Activated CD4-positive, alpha-beta T cell treated with anti-CD3 and anti-CD28 coated beads, Interleukin-2, amount 10 ng/mL, durations not matched to agents 24 days and 14 days (primary cell): ENCODE results near the gene MFSD11. TPM values are rescaled to one million over a fixed set of nuclear protein-coding genes. Genes with fewer than 3 reads are reported as not detected.
"Not testable (repeated sequence)": the region's sequence is repeated elsewhere in the genome, so short reads cannot be mapped to it uniquely, and the experiment has no call there.

Source experiments
- DNase-seq: peaks from one replicate; pipeline ENCODE4 v3.0.0; 2022
- H3K27ac Mint-ChIP-seq: one replicate; pipeline ENCODE4 v1.8.0; 2022; ENCODE audit warnings: mild to moderate bottlenecking, mixed read lengths
- H3K27me3 Mint-ChIP-seq: one replicate; pipeline ENCODE4 v1.8.0; 2022; ENCODE audit warnings: mixed read lengths
- H3K36me3 Mint-ChIP-seq: one replicate; pipeline ENCODE4 v1.8.0; 2022; ENCODE audit warnings: low read depth, mild to moderate bottlenecking, mixed read lengths
- H3K4me1 Mint-ChIP-seq: one replicate; pipeline ENCODE4 v1.8.0; 2021; ENCODE audit warnings: mixed read lengths
- H3K4me3 Mint-ChIP-seq: one replicate; pipeline ENCODE4 v1.8.0; 2022; ENCODE audit warnings: mild to moderate bottlenecking, moderate library complexity, mixed read lengths
- H3K9me3 Mint-ChIP-seq: one replicate; pipeline ENCODE4 v1.8.0; 2021; ENCODE audit warnings: mixed read lengths
- intact Hi-C: fragments of 100-400 bp; cut with micrococcal nuclease; formaldehyde crosslinking; loops from one replicate; pipeline ENCODE4 v1.15.1; 2023
- total RNA-seq: library from RNA; stranded (reverse); gene quantifications from 2 replicates; pipeline ENCODE4 v1.2.3, GENCODE V29; 2022

MFSD11 gene
- total RNA-seq, 1 donor from 2014 or later: 15.1 TPM

GRCh38 chr17:76714822-76715495 lies 23.0 kb upstream of the MFSD11 start:
- peak overlapping the region; percentile 66 for H3K27ac Mint-ChIP-seq
- H3K9me3 Mint-ChIP-seq: no peaks in the 10 kb centered on the region
- intact Hi-C loops: no loop called here
- DNase-seq: peak; percentile 94
- peak overlapping the region; percentile 7 for H3K4me3 Mint-ChIP-seq
- peaks cover 55% of the 10 kb centered on the region for H3K36me3 Mint-ChIP-seq
- H3K4me1 Mint-ChIP-seq: peaks cover 30% of the 10 kb centered on the region
- H3K27me3 Mint-ChIP-seq: no peaks in the 10 kb centered on the region

- Mint-ChIP-seq H3K9me3 (no peaks in the 10 kb centered on the region), H3K27ac (peak overlapping the region; percentile 79), H3K4me3 (no peak overlapping the region), H3K36me3 (peaks cover 59% of the 10 kb centered on the region), H3K27me3 (no peaks in the 10 kb centered on the region), H3K4me1 (peaks cover 30% of the 10 kb centered on the region)
- no peak for DNase-seq
- intact Hi-C loops: no loop called here
Measured at GRCh38 chr17:76715496-76715830, 22.5 kb upstream of the MFSD11 start.

DNA sequence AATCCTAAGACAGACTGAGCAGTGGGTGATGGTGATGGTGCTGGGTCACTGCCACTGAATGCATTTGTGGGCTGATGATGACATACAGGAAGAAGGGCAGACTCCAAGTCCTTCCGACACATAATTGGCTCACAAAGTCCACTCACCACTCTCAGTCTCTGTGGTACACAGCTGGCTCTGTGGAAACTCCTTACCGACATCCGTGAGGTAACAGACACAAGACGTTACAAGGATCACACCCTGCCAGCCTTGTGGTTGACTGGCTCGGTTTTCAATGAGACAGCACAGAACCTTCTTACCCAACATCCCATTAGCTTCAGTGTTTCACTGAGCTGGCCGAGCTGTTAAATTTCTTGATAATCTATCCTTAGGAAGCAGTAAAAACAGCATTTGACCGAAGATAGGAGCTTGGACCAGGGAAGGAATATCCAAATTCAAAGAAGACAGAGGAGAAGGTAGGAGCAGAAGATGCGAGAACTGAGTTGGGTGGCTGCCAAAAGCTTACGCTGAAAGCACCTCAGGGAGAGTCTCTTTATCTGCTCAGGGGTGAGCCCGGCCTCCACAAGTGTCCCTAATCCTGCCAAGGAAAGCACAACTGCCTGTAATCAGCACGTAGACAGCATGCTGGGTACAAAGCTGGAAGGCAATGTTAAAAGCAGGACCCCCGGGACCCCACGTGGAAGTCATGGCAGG lies 21.6 kb upstream of the MFSD11 start:
- peak; percentile 76 for DNase-seq

DNA sequence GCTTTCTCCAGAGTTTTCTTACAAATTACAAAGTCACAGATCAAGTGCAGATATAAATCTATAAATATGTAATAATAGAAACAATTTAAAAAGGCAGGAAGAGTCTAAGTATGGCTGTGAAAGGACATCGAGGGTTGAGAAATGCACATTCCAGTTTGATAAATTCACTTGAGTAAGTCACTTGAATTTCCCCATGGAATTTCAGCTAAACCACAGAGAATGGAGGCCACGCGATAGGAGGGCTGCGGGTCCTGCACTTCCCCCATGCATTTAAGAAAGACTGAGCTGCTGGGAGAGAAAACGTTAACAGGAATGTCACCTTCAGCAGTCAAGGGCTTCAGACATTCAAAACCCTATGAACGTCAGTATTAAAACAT lies 21.1 kb upstream of the MFSD11 start:
- Mint-ChIP-seq H3K4me1 (peaks cover 32% of the 10 kb centered on the region), H3K9me3 (no peaks in the 10 kb centered on the region), H3K36me3 (peaks cover 72% of the 10 kb centered on the region), H3K27me3 (no peaks in the 10 kb centered on the region), H3K4me3 (no peak overlapping the region), H3K27ac (no peak overlapping the region)
- no peak for DNase-seq
- intact Hi-C loops: no loop called here

More for the DNA sequence above, 21.6 kb upstream of the MFSD11 start:
- Mint-ChIP-seq H3K9me3 (no peaks in the 10 kb centered on the region), H3K4me3 (peak overlapping the region; percentile 33), H3K4me1 (peaks cover 30% of the 10 kb centered on the region), H3K27me3 (no peaks in the 10 kb centered on the region), H3K36me3 (peaks cover 66% of the 10 kb centered on the region), H3K27ac (peak overlapping the region; percentile 79)
- intact Hi-C loops: no loop called here

DNA sequence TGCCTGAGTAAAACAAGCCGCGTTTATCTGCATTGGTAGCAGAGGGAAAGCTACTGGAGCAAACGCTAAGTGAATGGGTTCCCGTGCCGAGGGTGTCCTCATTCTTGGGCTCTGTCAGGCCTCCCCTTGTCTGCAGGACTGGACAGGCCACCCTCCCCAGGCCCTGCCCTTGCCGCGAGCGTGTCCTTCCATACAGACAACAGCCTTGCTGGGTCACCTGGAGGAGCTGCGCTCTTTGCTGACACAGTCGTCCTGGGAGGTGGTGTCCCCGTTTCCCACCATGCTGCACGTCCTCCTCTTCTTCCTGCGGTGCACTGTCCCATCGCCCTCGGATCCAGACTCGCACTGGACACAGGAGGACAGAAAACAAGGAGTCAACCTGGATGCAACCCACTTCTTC lies 19.4 kb upstream of the MFSD11 start:
- peaks cover 76% of the 10 kb centered on the region for H3K36me3 Mint-ChIP-seq
- intact Hi-C loops: no loop called here

GRCh38 chr17:76720211-76720610 lies 17.7 kb upstream of the MFSD11 start:
- Mint-ChIP-seq H3K27me3 (no peaks in the 10 kb centered on the region), H3K9me3 (no peaks in the 10 kb centered on the region), H3K4me3 (no peak overlapping the region), H3K4me1 (peaks cover 29% of the 10 kb centered on the region), H3K27ac (no peak overlapping the region), H3K36me3 (peaks cover 77% of the 10 kb centered on the region)
- intact Hi-C loops: no loop called here
- no peak for DNase-seq

More for the DNA sequence above, 19.4 kb upstream of the MFSD11 start:
- Mint-ChIP-seq H3K9me3 (no peaks in the 10 kb centered on the region), H3K4me3 (no peak overlapping the region), H3K27me3 (no peaks in the 10 kb centered on the region), H3K27ac (no peak overlapping the region), H3K4me1 (peaks cover 34% of the 10 kb centered on the region)
- no peak for DNase-seq

- DNase-seq: no peak
- intact Hi-C loops: no loop called here
- peaks cover 27% of the 10 kb centered on the region for H3K4me1 Mint-ChIP-seq
- no peaks in the 10 kb centered on the region for H3K9me3 Mint-ChIP-seq
- H3K27me3 Mint-ChIP-seq: no peaks in the 10 kb centered on the region
- peaks cover 76% of the 10 kb centered on the region for H3K36me3 Mint-ChIP-seq
- H3K4me3 Mint-ChIP-seq: no peak overlapping the region
- no peak overlapping the region for H3K27ac Mint-ChIP-seq
Measured at GRCh38 chr17:76720941-76721340, 17.0 kb upstream of the MFSD11 start.

- no peak overlapping the region for H3K27ac Mint-ChIP-seq
- H3K27me3 Mint-ChIP-seq: no peaks in the 10 kb centered on the region
- no peak for DNase-seq
- intact Hi-C loops: no loop called here
- H3K4me3 Mint-ChIP-seq: no peak overlapping the region
- H3K9me3 Mint-ChIP-seq: no peaks in the 10 kb centered on the region
- H3K4me1 Mint-ChIP-seq: peaks cover 22% of the 10 kb centered on the region
- peaks cover 74% of the 10 kb centered on the region for H3K36me3 Mint-ChIP-seq
Measured at GRCh38 chr17:76721463-76721862, 16.5 kb upstream of the MFSD11 start.

- Mint-ChIP-seq H3K27me3 (no peaks in the 10 kb centered on the region), H3K4me3 (no peak overlapping the region), H3K36me3 (peaks cover 69% of the 10 kb centered on the region), H3K27ac (no peak overlapping the region), H3K4me1 (peaks cover 22% of the 10 kb centered on the region), H3K9me3 (no peaks in the 10 kb centered on the region)
- intact Hi-C loops: no loop called here
- DNase-seq: no peak
Measured at GRCh38 chr17:76722279-76722678, 15.6 kb upstream of the MFSD11 start.

GRCh38 chr17:76722977-76723376 lies 14.9 kb upstream of the MFSD11 start:
- DNase-seq, H3K27ac Mint-ChIP-seq, intact Hi-C loops, H3K27me3 Mint-ChIP-seq, H3K9me3 Mint-ChIP-seq: not testable (repeated sequence)
- H3K4me3 Mint-ChIP-seq: peak overlapping the region; percentile 10
- peaks cover 66% of the 10 kb centered on the region for H3K36me3 Mint-ChIP-seq
- peaks cover 28% of the 10 kb centered on the region for H3K4me1 Mint-ChIP-seq

DNA sequence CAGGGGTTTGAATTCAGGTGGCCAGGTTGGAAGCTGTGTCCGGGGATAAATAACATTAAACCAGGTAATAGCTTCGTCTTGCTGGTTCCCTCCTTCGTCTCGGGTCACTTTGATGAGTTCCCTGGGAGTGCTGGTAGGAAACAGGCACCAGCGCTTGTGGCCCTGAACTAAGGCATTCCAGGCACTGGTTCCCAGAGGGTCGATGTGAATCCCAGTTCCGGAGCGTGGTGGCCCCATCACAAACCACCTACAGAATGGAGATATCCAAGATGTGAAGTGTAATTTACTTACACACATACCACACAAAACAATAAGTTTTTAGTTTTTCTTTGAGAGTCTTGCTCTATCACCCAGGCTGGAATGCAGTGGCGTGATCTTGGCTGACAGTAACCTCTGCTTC lies 14.1 kb upstream of the MFSD11 start:
- DNase-seq: no peak
- no peaks in the 10 kb centered on the region for H3K27me3 Mint-ChIP-seq
- intact Hi-C loops: no loop called here
- peak overlapping the region; percentile 96 for H3K4me3 Mint-ChIP-seq
- H3K27ac Mint-ChIP-seq: no peak overlapping the region
- H3K9me3 Mint-ChIP-seq: no peaks in the 10 kb centered on the region
- peaks cover 32% of the 10 kb centered on the region for H3K4me1 Mint-ChIP-seq
- peaks cover 62% of the 10 kb centered on the region for H3K36me3 Mint-ChIP-seq

DNA sequence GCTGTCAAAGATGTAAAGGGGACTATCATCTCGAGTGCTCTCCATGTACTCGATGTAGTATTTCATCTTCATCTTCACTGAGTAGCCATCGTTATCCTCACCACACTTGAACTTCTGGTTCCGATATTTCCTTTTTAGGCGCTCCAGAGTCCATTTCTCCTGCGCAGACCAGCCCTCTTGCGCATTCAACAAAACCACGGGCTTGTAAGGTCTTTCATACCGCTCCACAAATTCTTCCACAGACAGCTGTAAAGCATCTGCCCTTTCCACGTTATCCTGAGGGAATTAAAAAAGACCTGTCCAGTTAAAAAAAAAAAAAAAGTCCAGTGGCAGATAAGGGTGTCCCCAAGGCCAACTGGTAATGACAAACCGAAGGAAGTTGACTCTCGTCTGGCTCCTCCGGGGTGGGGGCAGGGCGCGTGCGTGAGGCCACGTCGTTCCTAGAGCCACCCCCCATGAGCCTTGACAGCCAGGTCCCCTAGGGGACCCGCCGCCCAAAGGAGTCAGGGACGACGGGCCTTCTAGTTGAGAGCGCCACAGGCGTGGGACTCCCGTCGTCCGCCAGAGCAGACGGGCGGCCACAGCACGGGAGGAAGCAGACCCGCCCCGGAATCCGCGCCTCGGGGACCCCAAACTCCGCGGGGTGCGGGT lies 12.2 kb upstream of the MFSD11 start:
- H3K9me3 Mint-ChIP-seq: no peaks in the 10 kb centered on the region
- intact Hi-C loops: loop anchor here (1.0 to 5.0 kb wide), 3 partner anchors 12 to 415 kb away; partner anchors contain the start of genes SEC14L1 and SRSF2
- peak overlapping the region; percentile 96 for H3K4me3 Mint-ChIP-seq
- H3K4me1 Mint-ChIP-seq: peaks cover 40% of the 10 kb centered on the region
- DNase-seq: peak; percentile 91
- H3K27me3 Mint-ChIP-seq: no peaks in the 10 kb centered on the region
- H3K36me3 Mint-ChIP-seq: peaks cover 60% of the 10 kb centered on the region
- H3K27ac Mint-ChIP-seq: peak overlapping the region; percentile 93

DNA sequence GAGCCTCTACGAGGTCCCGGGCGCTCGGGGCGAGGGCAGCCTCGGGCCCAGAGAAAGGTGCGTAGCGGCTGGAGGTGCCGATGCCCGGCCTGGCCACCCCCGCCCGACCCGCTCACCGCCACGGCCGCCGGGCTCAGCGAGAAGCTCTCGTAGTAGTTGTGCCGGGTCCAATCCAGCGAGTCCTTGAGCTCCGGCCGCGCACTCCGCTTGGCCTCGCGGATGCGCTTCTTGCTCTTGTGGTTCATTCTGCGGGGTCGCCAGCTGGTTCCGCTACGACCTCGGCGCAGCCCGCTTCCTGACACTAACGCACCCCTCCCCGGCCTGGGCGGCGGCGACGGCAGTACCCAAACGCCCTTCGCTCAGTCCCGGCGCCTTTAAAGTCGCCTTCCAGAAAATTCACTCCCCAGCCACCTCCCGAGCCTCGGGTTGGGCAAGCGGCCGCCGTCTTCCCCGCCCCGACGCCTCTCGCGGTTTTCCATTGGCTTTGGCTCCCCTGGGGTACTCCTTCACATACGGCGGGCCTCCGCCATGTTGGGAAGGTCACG lies 11.6 kb upstream of the MFSD11 start, which contains the start of gene JMJD6:
JMJD6 (minus strand) TSS at position 376 of the 545 bp plus-strand sequence; CDS start at position 245, 131 bp downstream.
- H3K36me3 Mint-ChIP-seq: peaks cover 55% of the 10 kb centered on the region
- intact Hi-C loops: loop anchor here (1.0 to 5.0 kb wide), 3 partner anchors 11 to 414 kb away; partner anchors contain the start of genes SEC14L1 and SRSF2
- peak within 1 kb of the TSS; percentile 97 for H3K27ac Mint-ChIP-seq
- H3K4me3 Mint-ChIP-seq: peak within 1 kb of the TSS; percentile 96
- peak; percentile 98 for DNase-seq
- H3K27me3 Mint-ChIP-seq: no peaks in the 10 kb centered on the region
- peaks cover 39% of the 10 kb centered on the region for H3K4me1 Mint-ChIP-seq
- H3K9me3 Mint-ChIP-seq: no peaks in the 10 kb centered on the region
